A673 (cell line): ENCODE data around the gene C12orf43. TPM values are rescaled to one million over a fixed set of nuclear protein-coding genes. Genes with fewer than 3 reads are reported as not detected.

Source experiments
- BruUV-seq: library from RNA; stranded (reverse); fragments of 400-500 nt; replicated peaks from 2 replicates; lab custom pipeline; 2021; lab: Mats Ljungman, UMichigan
- CTCF ChIA-PET: fragments of 300-600 bp; sonication (Branson Sonifier 250); formaldehyde crosslinking; loops from one replicate; lab custom pipeline; 2022; ENCODE audit warnings: antibody characterized with exemption; lab: Charles Lee
- POLR2A ChIA-PET: fragments of 300-600 bp; sonication (Branson Sonifier 250); formaldehyde crosslinking; loops from one replicate; lab custom pipeline; 2022; ENCODE audit warnings: antibody characterized with exemption; ENCODE audit not compliant: low non-redundant PET; lab: Charles Lee
- DNase-seq: peaks from one replicate; pipeline ENCODE4 v3.0.0-alpha.2; 2015; ENCODE audit warnings: low spot score
- H3K27ac ChIP-seq: fragments of 200-600 bp; sonication (generic); 2 replicates; pipeline ENCODE4 v1.5.1; 2016; ENCODE audit warnings: mixed run types, low read depth, mild to moderate bottlenecking, mixed read lengths, antibody characterized with exemption, low read length; ENCODE audit not compliant: poor library complexity, severe bottlenecking
- H3K27me3 ChIP-seq: fragments of 200-600 bp; sonication (generic); replicated peaks from 2 replicates; pipeline ENCODE4 v1.6.1; 2017; ENCODE audit warnings: mixed run types, low read depth, mild to moderate bottlenecking, mixed read lengths, antibody characterized with exemption, low read length; ENCODE audit not compliant: insufficient read depth, poor library complexity
- H3K36me3 ChIP-seq: fragments of 200-600 bp; sonication (generic); 2 replicates; pipeline ENCODE4 v1.6.1; 2016; ENCODE audit warnings: mixed run types, mild to moderate bottlenecking, mixed read lengths, antibody characterized with exemption, low read length; ENCODE audit not compliant: insufficient read depth, poor library complexity, severe bottlenecking
- H3K4me1 ChIP-seq: fragments of 200-600 bp; sonication (generic); 2 replicates; pipeline ENCODE4 v1.6.1; 2017; ENCODE audit warnings: mixed run types, mild to moderate bottlenecking, mixed read lengths, antibody characterized with exemption, low read length; ENCODE audit not compliant: insufficient read depth, poor library complexity, severe bottlenecking
- H3K4me3 ChIP-seq: fragments of 200-600 bp; sonication (generic); 2 replicates; pipeline ENCODE4 v1.5.1; 2016; ENCODE audit warnings: low read depth, mixed run types, mild to moderate bottlenecking, mixed read lengths, low read length; ENCODE audit not compliant: poor library complexity, severe bottlenecking
- H3K9me3 ChIP-seq: fragments of 200-600 bp; sonication (generic); 2 replicates; pipeline ENCODE4 v1.6.1; 2016; ENCODE audit warnings: mixed run types, low read depth, mild to moderate bottlenecking, mixed read lengths, antibody characterized with exemption, low read length; ENCODE audit not compliant: poor library complexity, severe bottlenecking
- CTCF ChIP-seq: fragments of 300-800, 200-600 bp; sonication (generic); conservative IDR thresholded peaks from 2 replicates; pipeline ENCODE4 v1.5.1; 2017; ENCODE audit warnings: low read depth, mild to moderate bottlenecking, antibody characterized with exemption, low read length, moderate library complexity, mixed read lengths
- EZH2 ChIP-seq: fragments of 200-600 bp; sonication (generic); IDR thresholded peaks from 2 replicates; pipeline ENCODE4 v1.6.1; 2017; ENCODE audit warnings: borderline replicate concordance, low read depth, mild to moderate bottlenecking, mixed read lengths, antibody characterized with exemption, low read length; ENCODE audit not compliant: poor library complexity, severe bottlenecking
- intact Hi-C: fragments of 100-400 bp; cut with micrococcal nuclease; formaldehyde crosslinking; loops from one replicate; pipeline ENCODE4 v1.10.0; 2022; ENCODE audit not compliant: unreplicated experiment
- total RNA-seq: library from RNA; stranded (reverse); gene quantifications from 2 replicates; pipeline ENCODE4 v1.2.3, GENCODE V29; 2021

C12orf43 gene
- total RNA-seq, 1 experiment from 2014 or later, result 28.4 TPM

GRCh38 chr12:121060149-121061001, 44.1 kb upstream of the C12orf43 start:
- Histone ChIP-seq H3K36me3 (no peaks in the 10 kb centered on the region), H3K27ac (no peak overlapping the region), H3K27me3 (no peaks in the 10 kb centered on the region), H3K4me3 (peak overlapping the region; percentile 27), H3K9me3 (no peaks in the 10 kb centered on the region), H3K4me1 (no peaks in the 10 kb centered on the region)
- POLR2A ChIA-PET, result no interaction called here
- intact Hi-C loops, result loop anchor here (1.0 to 5.0 kb wide), 2 partner anchors 35 to 382 kb away; no protein-coding TSS in a partner anchor
- DNase-seq, result peak; percentile 80
- no TSS peak for BruUV-seq
- TF ChIP-seq CTCF (peak; percentile 61), EZH2 (no peak)
- CTCF ChIA-PET, result interaction anchor here (1.2 kb wide), 1 partner anchor 55 kb away, joined by 6 read pairs; no protein-coding TSS in a partner anchor

- H3K36me3 ChIP-seq, result no peaks in the 10 kb centered on the region
- CTCF ChIA-PET, result interaction anchor here (0.6 to 1.2 kb wide), 2 partner anchors 54 to 136 kb away, joined by 6 to 9 read pairs; no protein-coding TSS in a partner anchor
These were observed 43.0 kb upstream of the C12orf43 start for GRCh38 chr12:121059031-121059898.

More at GRCh38 chr12:121059031-121059898, 43.0 kb upstream of the C12orf43 start:
- intact Hi-C loops, result no loop called here
- no peak for DNase-seq
- BruUV-seq, result no TSS peak
- POLR2A ChIA-PET, result no interaction called here
- H3K27ac ChIP-seq, result no peak overlapping the region
- TF ChIP-seq CTCF (no peak), EZH2 (no peak)
- H3K4me3 ChIP-seq, result no peak overlapping the region
- H3K27me3 ChIP-seq, result no peaks in the 10 kb centered on the region
- H3K4me1 ChIP-seq, result no peaks in the 10 kb centered on the region
- H3K9me3 ChIP-seq, result no peaks in the 10 kb centered on the region
